ENCODE data around the gene SCUBE1.

Gene SCUBE1

GRCh38 chr22:43275545-43276317, 67.4 kb downstream of the SCUBE1 start:
- DNase-seq = no peak

- DNase-seq = no peak
These were observed 68.5 kb downstream of the SCUBE1 start for GRCh38 chr22:43274595-43275240.

- no peak for DNase-seq
These were observed 69.2 kb downstream of the SCUBE1 start for GRCh38 chr22:43273902-43274484.

GRCh38 chr22:43272869-43273318, 70.3 kb downstream of the SCUBE1 start:
- DNase-seq = no peak

- DNase-seq = no peak
These were observed 70.9 kb downstream of the SCUBE1 start for GRCh38 chr22:43272301-43272700.

GRCh38 chr22:43270949-43271348, 72.2 kb downstream of the SCUBE1 start:
- no peak for DNase-seq

- DNase-seq = no peak
These were observed 72.8 kb downstream of the SCUBE1 start for GRCh38 chr22:43270314-43270908.

GRCh38 chr22:43269646-43270045, 73.5 kb downstream of the SCUBE1 start:
- no peak for DNase-seq

GRCh38 chr22:43269246-43269645, 73.9 kb downstream of the SCUBE1 start:
- no peak for DNase-seq

- DNase-seq = no peak
These were observed 75.1 kb downstream of the SCUBE1 start for GRCh38 chr22:43267981-43268660.

- DNase-seq = no peak
These were observed 75.7 kb downstream of the SCUBE1 start for GRCh38 chr22:43267332-43267980.

GRCh38 chr22:43266076-43266475, 77.1 kb downstream of the SCUBE1 start:
- DNase-seq = no peak

GRCh38 chr22:43263645-43264514, 79.3 kb downstream of the SCUBE1 start:
- DNase-seq = peak; percentile 69

GRCh38 chr22:43262990-43263644, 80.1 kb downstream of the SCUBE1 start:
- peak; percentile 23 for DNase-seq

GRCh38 chr22:43260331-43261231, 82.6 kb downstream of the SCUBE1 start:
- no peak for DNase-seq

- no peak for DNase-seq
These were observed 85.2 kb downstream of the SCUBE1 start for GRCh38 chr22:43257961-43258360.

GRCh38 chr22:43257549-43257948, 85.6 kb downstream of the SCUBE1 start:
- no peak for DNase-seq

- DNase-seq = no peak
These were observed 86.1 kb downstream of the SCUBE1 start for GRCh38 chr22:43256976-43257545.

- DNase-seq = no peak
These were observed 86.6 kb downstream of the SCUBE1 start for GRCh38 chr22:43256569-43256968.
